Sigmoid colon (tissue), 7 donors: ENCODE results near the gene SRP72. TPM values are rescaled to one million over a fixed set of nuclear protein-coding genes. Genes with fewer than 3 reads are reported as not detected.

Experiments
- DNase-seq: peaks from one replicate; pipeline ENCODE4 v3.0.0-alpha.2; 2019
- H3K27ac ChIP-seq, 4 donors: fragments of 200-600 bp; sonication (generic); one replicate each; pipeline ENCODE4 v1.5.1; 2016 to 2019; ENCODE audit warnings: mild to moderate bottlenecking in 1 of 4
- H3K27me3 ChIP-seq, 3 donors: fragments of 200-600 bp; sonication (generic); one replicate each; pipeline ENCODE4 v1.5.1; 2019; ENCODE audit warnings: mild to moderate bottlenecking in 1 of 3
- H3K36me3 ChIP-seq, 4 donors: fragments of 200-600 bp; sonication (generic); one replicate each; pipeline ENCODE4 v1.5.1; 2016 to 2019
- H3K4me1 ChIP-seq, 4 donors: fragments of 200-600 bp; sonication (generic); one replicate each; pipeline ENCODE4 v1.5.1; 2017 to 2019
- H3K4me3 ChIP-seq, 4 donors: fragments of 200-600 bp; sonication (generic); one replicate each; pipeline ENCODE4 v1.5.1; 2017 to 2019; ENCODE audit warnings: mild to moderate bottlenecking in 2 of 4, moderate library complexity in 1 of 4
- H3K9me3 ChIP-seq, 4 donors: fragments of 200-600 bp in 3 of 4; sonication (generic) in 3 of 4; one replicate each; pipeline versions ENCODE4 v1.5.1 to v1.6.1; 2013 to 2019
- EP300 ChIP-seq, 4 donors: sonication (generic); formaldehyde crosslinking; IDR thresholded peaks; one replicate each; pipeline ENCODE4 v1.6.1; 2017; ENCODE audit warnings: antibody characterized with exemption in 4 of 4
- POLR2A ChIP-seq, 2 donors: fragments of 450-650 bp; IDR thresholded peaks; one replicate each; pipeline ENCODE4 v1.6.1; 2016; ENCODE audit warnings: antibody characterized with exemption in 2 of 2, mild to moderate bottlenecking in 2 of 2, moderate library complexity in 2 of 2
- POLR2AphosphoS5 ChIP-seq, 4 donors: sonication (generic); formaldehyde crosslinking; IDR thresholded peaks; one replicate each; pipeline ENCODE4 v1.6.1; 2017; ENCODE audit warnings: antibody characterized with exemption in 4 of 4
- WGBS, 2 donors: extraction: QIAGEN DNeasy Blood & Tissue Kit; methylation state at CpG; one replicate each; pipeline ENCODE4 v1.1.7; 2013; 5-methylcytosine and 5-hydroxymethylcytosine counted together
- intact Hi-C: fragments of 100-400 bp; cut with DNase I; formaldehyde crosslinking; loops from one replicate; pipeline ENCODE4 v1.15.1; 2023
- polyA plus RNA-seq, 3 donors: library from polyadenylated mRNA; stranded (reverse); fragments of 200-250 nt; gene quantifications; one replicate each; pipeline ENCODE4 v1.2.3, GENCODE V29; 2013
- total RNA-seq, 4 donors: library from RNA; depleted of rRNA; stranded (reverse); fragments of >200 nt; gene quantifications; one replicate each; pipeline ENCODE4 v1.1.0, GENCODE V29; 2016
- TF ChIP-seq, protein P1 (sequence below), 4 experiments: fragments of 450-650 bp in 3 of 4; fragments of 200-600 bp in 1 of 4; IDR thresholded peaks; one replicate each; pipeline ENCODE4 v1.5.1; 2016 to 2019; ENCODE audit warnings: antibody characterized with exemption in 4 of 4, mild to moderate bottlenecking in 3 of 4, moderate library complexity in 2 of 4
- donor health status: healthy with polysubstance abuse.
- donor health status: Bipolar disorder and iron deficiency.
- donor health status: healthy.

The SRP72 gene
- total and polyA plus RNA-seq, 7 donors: 29.4 to 55.9 (median 45.9) TPM

DNA sequence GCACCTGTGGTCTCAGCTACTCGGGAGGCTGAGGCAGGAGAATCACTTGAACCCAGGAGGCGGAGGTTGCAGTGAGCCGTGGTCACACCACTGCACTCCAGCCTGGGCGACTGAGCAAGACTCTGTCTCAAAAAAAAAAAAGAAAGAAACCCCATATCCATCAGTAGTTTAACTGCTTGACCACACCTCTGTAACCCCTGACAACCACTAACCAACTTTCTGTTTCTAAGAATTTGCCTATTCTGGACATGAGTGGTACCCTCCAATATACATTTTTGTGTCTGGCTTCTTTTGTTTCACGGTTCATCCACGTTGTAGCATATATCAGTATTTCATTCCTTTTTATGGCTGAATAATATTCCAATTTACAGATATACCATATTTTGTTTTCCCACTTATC is 41.1 kb upstream of the SRP72 start:
- H3K27ac ChIP-seq: no peak overlapping the region
- no peak for DNase-seq
- TF ChIP-seq EP300 (IDR thresholded peaks at IDR 0.05) (no peak), POLR2A (IDR thresholded peaks at IDR 0.05) (no peak)
- TF ChIP-seq, protein P1, sequence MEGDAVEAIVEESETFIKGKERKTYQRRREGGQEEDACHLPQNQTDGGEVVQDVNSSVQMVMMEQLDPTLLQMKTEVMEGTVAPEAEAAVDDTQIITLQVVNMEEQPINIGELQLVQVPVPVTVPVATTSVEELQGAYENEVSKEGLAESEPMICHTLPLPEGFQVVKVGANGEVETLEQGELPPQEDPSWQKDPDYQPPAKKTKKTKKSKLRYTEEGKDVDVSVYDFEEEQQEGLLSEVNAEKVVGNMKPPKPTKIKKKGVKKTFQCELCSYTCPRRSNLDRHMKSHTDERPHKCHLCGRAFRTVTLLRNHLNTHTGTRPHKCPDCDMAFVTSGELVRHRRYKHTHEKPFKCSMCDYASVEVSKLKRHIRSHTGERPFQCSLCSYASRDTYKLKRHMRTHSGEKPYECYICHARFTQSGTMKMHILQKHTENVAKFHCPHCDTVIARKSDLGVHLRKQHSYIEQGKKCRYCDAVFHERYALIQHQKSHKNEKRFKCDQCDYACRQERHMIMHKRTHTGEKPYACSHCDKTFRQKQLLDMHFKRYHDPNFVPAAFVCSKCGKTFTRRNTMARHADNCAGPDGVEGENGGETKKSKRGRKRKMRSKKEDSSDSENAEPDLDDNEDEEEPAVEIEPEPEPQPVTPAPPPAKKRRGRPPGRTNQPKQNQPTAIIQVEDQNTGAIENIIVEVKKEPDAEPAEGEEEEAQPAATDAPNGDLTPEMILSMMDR (IDR thresholded peaks at IDR 0.05): no peak
- H3K9me3 ChIP-seq: no peaks in the 10 kb centered on the region
- H3K4me3 ChIP-seq: no peak overlapping the region
- H3K36me3 ChIP-seq: no peaks in the 10 kb centered on the region
- no peaks in the 10 kb centered on the region for H3K4me1 ChIP-seq
- intact Hi-C loops: no loop called here
- WGBS, 2 donors: 92 to 96% methylated on average over 6 of the region's 6 CpGs
- no peaks in the 10 kb centered on the region for H3K27me3 ChIP-seq

DNA sequence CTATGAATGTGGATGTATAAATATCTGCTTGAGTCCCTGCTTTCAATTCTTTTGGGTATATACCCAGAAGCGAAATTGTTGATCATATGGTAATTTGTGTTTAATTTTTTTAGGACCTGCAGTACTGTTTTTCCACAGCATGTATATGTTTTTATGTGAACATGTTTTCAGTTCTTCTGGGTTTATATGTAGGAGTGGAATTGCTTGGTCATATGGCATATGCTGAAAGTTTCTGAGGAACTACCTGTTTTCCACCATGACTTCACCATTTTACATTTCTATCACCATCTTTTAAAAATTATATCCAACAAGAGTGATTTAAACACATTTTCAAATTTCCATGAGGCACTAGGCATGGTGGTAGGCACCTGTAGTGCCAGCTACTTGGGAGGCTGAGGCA is 40.2 kb upstream of the SRP72 start:
- Histone ChIP-seq H3K27me3 (no peaks in the 10 kb centered on the region), H3K36me3 (no peaks in the 10 kb centered on the region), H3K4me1 (no peaks in the 10 kb centered on the region), H3K4me3 (no peak overlapping the region), H3K27ac (no peak overlapping the region), H3K9me3 (no peaks in the 10 kb centered on the region)
- no peak for DNase-seq
- 98% methylated on average over 1 of the region's 1 CpG for WGBS, 2 donors
- TF ChIP-seq POLR2A (IDR thresholded peaks at IDR 0.05) (no peak), POLR2AphosphoS5 (IDR thresholded peaks at IDR 0.05) (no peak), EP300 (IDR thresholded peaks at IDR 0.05) (no peak)
- TF ChIP-seq, protein P1 (IDR thresholded peaks at IDR 0.05): no peak
- intact Hi-C loops: no loop called here

DNA sequence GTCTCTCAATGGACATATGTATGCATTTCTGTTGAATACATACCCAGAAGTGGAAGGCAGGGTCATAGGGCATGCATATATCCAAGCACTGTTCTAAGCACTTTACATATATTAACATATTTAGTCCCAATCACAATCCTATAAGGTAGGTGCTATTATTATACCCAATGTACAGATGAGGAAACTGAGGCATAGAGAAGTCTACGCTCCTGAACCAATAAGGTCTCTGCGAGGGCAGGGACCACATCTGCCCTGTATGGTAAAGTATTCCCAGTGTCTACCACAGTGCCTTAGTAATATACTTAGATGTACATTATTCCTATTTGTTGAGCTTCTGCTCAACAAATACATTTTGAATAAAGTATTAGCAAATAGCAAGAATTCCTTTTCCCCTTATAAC is 37.2 kb upstream of the SRP72 start:
- intact Hi-C loops: loop anchor here (10.0 kb wide), 1 partner anchor 225 kb away; no protein-coding TSS in a partner anchor
- H3K9me3 ChIP-seq: no peaks in the 10 kb centered on the region
- no peak overlapping the region for H3K4me3 ChIP-seq
- no peaks in the 10 kb centered on the region for H3K27me3 ChIP-seq
- no peaks in the 10 kb centered on the region for H3K36me3 ChIP-seq
- DNase-seq: no peak
- H3K4me1 ChIP-seq: peaks cover 0 to 16% (median 11%) of the 10 kb centered on the region in 4 donors
- no peak for TF ChIP-seq POLR2A (IDR thresholded peaks at IDR 0.05)
- TF ChIP-seq, protein P1 (IDR thresholded peaks at IDR 0.05): no peak
- TF ChIP-seq EP300 (IDR thresholded peaks at IDR 0.05): no peak
- H3K27ac ChIP-seq: no peak overlapping the region
- WGBS, 2 donors: 95 to 98% methylated on average over 2 of the region's 2 CpGs

DNA sequence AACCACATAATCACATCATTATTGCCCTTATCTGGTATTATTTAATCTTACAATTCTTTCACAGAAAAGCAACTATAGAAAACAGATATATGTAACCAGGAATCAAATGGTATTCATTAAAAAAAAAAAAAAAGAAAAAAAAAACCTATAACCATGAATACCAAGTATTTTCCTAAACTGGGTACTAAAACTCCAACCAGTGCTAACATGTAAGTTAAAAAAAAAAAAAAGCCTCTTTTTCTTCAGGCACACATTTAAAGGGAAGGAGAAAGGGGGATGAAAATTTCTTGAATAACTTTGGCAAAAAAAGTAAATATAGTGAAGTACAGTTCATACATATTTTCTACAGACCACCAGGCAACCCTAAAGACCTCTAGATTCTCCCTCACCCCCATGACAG is 34.1 kb upstream of the SRP72 start:
- Histone ChIP-seq H3K9me3 (no peaks in the 10 kb centered on the region), H3K36me3 (no peaks in the 10 kb centered on the region), H3K27ac (no peak overlapping the region), H3K27me3 (no peaks in the 10 kb centered on the region), H3K4me1 (peaks cover 0 to 33% (median 26%) of the 10 kb centered on the region in 4 donors), H3K4me3 (no peak overlapping the region)
- no peak for TF ChIP-seq POLR2AphosphoS5 (IDR thresholded peaks at IDR 0.05)
- TF ChIP-seq EP300 (IDR thresholded peaks at IDR 0.05): no peak
- TF ChIP-seq POLR2A (IDR thresholded peaks at IDR 0.05): no peak
- TF ChIP-seq, protein P1 (IDR thresholded peaks at IDR 0.05): no peak
- intact Hi-C loops: loop anchor here (10.0 kb wide), 1 partner anchor 222 kb away; no protein-coding TSS in a partner anchor
- no peak for DNase-seq

DNA sequence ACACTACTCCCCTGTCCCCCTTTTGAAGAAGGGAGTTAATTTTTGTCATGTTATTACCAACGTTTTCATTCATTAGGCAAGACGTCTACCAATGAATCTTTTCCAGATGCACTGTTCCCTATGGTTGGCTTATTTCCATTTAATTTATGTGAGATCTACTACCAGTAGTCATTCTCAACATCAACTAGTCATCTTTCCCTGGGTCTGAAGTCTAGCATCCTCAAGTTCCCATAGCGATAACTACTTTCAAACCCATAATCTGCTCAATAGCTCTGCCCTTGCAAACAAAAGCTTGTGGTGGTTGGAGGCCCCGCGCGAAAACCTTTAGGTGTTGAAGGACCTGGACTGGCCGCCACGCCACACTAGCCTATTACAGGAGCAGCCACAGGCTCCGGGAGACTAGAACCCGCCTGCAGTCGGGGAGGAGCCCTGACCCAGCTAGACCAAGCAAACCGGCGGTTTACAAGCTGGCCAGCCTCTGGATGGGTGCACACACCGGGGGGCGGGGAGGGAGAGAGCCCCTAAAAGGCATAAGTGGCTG is 32.7 kb upstream of the SRP72 start:
- DNase-seq: peak; percentile 76
- intact Hi-C loops: loop anchor here (2.0 to 10.0 kb wide), 4 partner anchors 34 to 220 kb away; partner anchors contain the start of gene AASDH
- peak overlapping the region; percentile 50 to 77 (median 70) for H3K4me3 ChIP-seq
- H3K27ac ChIP-seq: peak overlapping the region; percentile 97 to 98 (median 98)
- H3K27me3 ChIP-seq: no peaks in the 10 kb centered on the region
- H3K9me3 ChIP-seq: no peaks in the 10 kb centered on the region
- TF ChIP-seq, protein P1 (IDR thresholded peaks at IDR 0.05): no peak
- no peak for TF ChIP-seq POLR2AphosphoS5 (IDR thresholded peaks at IDR 0.05)
- TF ChIP-seq POLR2A (IDR thresholded peaks at IDR 0.05): no peak
- TF ChIP-seq EP300 (IDR thresholded peaks at IDR 0.05): no peak
- 1% methylated on average over 15 of the region's 15 CpGs for WGBS, 2 donors
- peaks cover 0 to 33% (median 26%) of the 10 kb centered on the region in 4 donors for H3K4me1 ChIP-seq
- no peaks in the 10 kb centered on the region for H3K36me3 ChIP-seq
